ENCODE data around the gene GGT5. TPM values are rescaled to one million over a fixed set of nuclear protein-coding genes. Genes with fewer than 3 reads are reported as not detected.
"Not testable (repeated sequence)": the region's sequence is repeated elsewhere in the genome, so short reads cannot be mapped to it uniquely, and the experiment has no call there.

The GGT5 gene
- total and polyA plus RNA-seq, 7 experiments from 2014 or later = 0.14 to 0.77 (median 0.42) TPM; not detected in 3

DNA sequence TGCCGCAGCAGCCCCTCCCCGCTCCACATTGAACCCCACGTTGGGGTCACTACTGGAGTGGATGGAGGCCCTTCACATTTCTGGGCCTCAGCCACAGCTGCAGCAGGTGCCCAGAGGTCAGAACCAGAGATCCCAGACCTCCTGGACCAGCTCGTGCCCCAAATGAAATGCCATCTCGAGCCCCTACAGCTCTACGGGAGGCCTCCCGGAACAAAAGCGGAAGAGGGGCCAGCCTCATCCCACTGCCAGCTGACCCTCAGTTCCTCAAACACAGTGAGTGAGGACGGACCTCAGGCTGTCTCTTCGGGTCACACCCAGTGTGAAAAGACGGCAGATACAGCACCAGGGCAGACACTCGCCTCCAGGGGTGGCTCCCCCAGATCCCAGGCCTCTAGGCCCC lies 8.2 kb upstream of the GGT5 start:
- intact Hi-C loops (cut with micrococcal nuclease); H3K36me3 ChIP-seq (ENCODE audit: control insufficient read depth in 2 of 3, insufficient read depth in 3 of 3, low read length in 3 of 3); H3K27ac ChIP-seq (ENCODE audit: low read depth, low read length); H3K36me3 Mint-ChIP-seq; CTCF ChIA-PET; H3K27me3 ChIP-seq (ENCODE audit: control insufficient read depth in 2 of 2, insufficient read depth in 2 of 2, low read length in 2 of 2); H3K27me3 Mint-ChIP-seq; DNase-seq; H3K4me3 ChIP-seq (ENCODE audit: low read length); POLR2A ChIA-PET; H3K9me3 Mint-ChIP-seq; H3K4me3 Mint-ChIP-seq; H3K9me3 ChIP-seq (ENCODE audit: control insufficient read depth in 2 of 3, low read length in 3 of 3); H3K27ac Mint-ChIP-seq; ATAC-seq; H3K4me1 ChIP-seq (ENCODE audit: control insufficient read depth in 2 of 2, insufficient read depth in 2 of 2, low read length in 2 of 2); H3K4me1 Mint-ChIP-seq: not testable (repeated sequence)

DNA sequence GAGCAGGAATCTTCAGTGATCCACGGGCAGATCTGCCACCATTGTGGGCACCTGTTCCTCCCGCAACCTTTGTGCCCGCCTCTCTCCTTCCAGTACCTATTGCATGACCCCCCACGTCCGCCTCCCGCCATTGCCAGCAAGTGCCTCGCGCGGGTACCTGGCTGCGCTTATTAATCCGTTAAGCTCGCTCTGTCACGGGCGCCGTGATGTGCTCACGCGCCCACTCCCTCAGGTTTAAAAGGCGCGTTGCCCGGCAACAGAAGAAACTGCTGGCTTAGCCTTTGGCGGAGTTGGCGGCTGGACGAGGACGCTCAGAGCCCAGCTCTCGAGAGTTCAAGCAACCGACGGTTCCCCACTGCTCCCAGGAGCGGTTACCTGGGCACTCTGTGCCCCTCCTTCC lies 6.4 kb upstream of the GGT5 start:
- intact Hi-C loops (cut with micrococcal nuclease); H3K36me3 Mint-ChIP-seq; CTCF ChIA-PET; H3K36me3 ChIP-seq (ENCODE audit: control insufficient read depth in 2 of 3, insufficient read depth in 3 of 3, low read length in 3 of 3); H3K27ac ChIP-seq (ENCODE audit: low read depth, low read length); H3K27me3 ChIP-seq (ENCODE audit: control insufficient read depth in 2 of 2, insufficient read depth in 2 of 2, low read length in 2 of 2); H3K4me1 ChIP-seq (ENCODE audit: control insufficient read depth in 2 of 2, insufficient read depth in 2 of 2, low read length in 2 of 2); H3K4me1 Mint-ChIP-seq; H3K27me3 Mint-ChIP-seq; ATAC-seq; H3K4me3 ChIP-seq (ENCODE audit: low read length); H3K9me3 ChIP-seq (ENCODE audit: control insufficient read depth in 2 of 3, low read length in 3 of 3); DNase-seq; H3K9me3 Mint-ChIP-seq; POLR2A ChIA-PET; H3K4me3 Mint-ChIP-seq; H3K27ac Mint-ChIP-seq: not testable (repeated sequence)

DNA sequence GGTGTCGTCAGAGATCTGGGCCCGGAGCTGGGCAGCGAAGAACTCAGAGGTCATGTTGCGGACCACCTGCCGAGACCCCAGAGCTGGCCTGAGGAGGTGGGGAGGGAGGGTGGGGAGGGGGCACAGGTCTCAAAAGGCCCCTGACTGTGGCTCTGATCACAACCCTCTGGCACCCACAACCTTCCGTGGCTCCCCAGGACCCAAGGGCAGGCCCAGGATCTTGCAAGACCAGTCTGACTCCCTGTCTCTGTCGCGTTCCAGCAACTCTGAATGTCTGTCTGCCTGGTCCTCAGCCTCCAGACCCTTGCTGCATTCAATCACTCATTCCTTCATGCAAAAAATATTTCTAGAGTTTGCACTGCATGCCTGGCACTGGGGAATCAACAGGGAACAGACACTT lies 4.5 kb upstream of the GGT5 start:
- H3K4me3 ChIP-seq (ENCODE audit: low read length); H3K4me3 Mint-ChIP-seq; H3K9me3 Mint-ChIP-seq; intact Hi-C loops (cut with micrococcal nuclease); H3K27ac Mint-ChIP-seq; H3K27ac ChIP-seq (ENCODE audit: low read depth, low read length); CTCF ChIA-PET; H3K9me3 ChIP-seq (ENCODE audit: control insufficient read depth in 2 of 3, low read length in 3 of 3); DNase-seq; POLR2A ChIA-PET; H3K27me3 Mint-ChIP-seq; ATAC-seq; H3K4me1 Mint-ChIP-seq; H3K36me3 ChIP-seq (ENCODE audit: control insufficient read depth in 2 of 3, insufficient read depth in 3 of 3, low read length in 3 of 3); H3K27me3 ChIP-seq (ENCODE audit: control insufficient read depth in 2 of 2, insufficient read depth in 2 of 2, low read length in 2 of 2); H3K4me1 ChIP-seq (ENCODE audit: control insufficient read depth in 2 of 2, insufficient read depth in 2 of 2, low read length in 2 of 2); H3K36me3 Mint-ChIP-seq: not testable (repeated sequence)

DNA sequence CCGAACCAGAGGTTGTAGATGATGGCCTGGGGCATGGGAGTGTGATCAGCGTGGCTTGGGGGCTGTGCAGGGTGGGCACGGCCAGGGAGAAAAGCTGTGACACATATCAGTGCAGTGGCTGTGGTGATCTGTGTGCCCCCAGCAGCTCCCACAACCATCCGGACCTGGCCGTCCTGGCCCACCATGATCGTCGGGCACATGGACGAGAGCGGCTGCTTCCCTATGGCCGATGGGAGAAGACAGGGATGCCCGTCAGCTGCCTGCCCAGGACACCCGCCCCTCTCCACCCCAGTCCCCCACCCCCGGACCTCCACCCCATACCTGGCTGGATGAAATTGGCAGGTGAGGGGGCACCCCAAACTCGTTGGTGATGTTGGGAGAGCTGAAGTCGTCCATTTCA lies 3.7 kb upstream of the GGT5 start:
- H3K4me1 Mint-ChIP-seq = peaks cover 9 to 12% (median 9%) of the 10 kb centered on the region in 7 donors
- H3K4me1 ChIP-seq (ENCODE audit: control insufficient read depth in 2 of 2, insufficient read depth in 2 of 2, low read length in 2 of 2); H3K27ac Mint-ChIP-seq; H3K36me3 Mint-ChIP-seq; H3K27me3 Mint-ChIP-seq; CTCF ChIA-PET; H3K36me3 ChIP-seq (ENCODE audit: control insufficient read depth in 2 of 3, insufficient read depth in 3 of 3, low read length in 3 of 3); H3K9me3 Mint-ChIP-seq; H3K4me3 ChIP-seq (ENCODE audit: low read length); DNase-seq; H3K27ac ChIP-seq (ENCODE audit: low read depth, low read length); H3K27me3 ChIP-seq (ENCODE audit: control insufficient read depth in 2 of 2, insufficient read depth in 2 of 2, low read length in 2 of 2); intact Hi-C loops (cut with micrococcal nuclease); H3K9me3 ChIP-seq (ENCODE audit: control insufficient read depth in 2 of 3, low read length in 3 of 3); H3K4me3 Mint-ChIP-seq; POLR2A ChIA-PET; ATAC-seq: not testable (repeated sequence)

DNA sequence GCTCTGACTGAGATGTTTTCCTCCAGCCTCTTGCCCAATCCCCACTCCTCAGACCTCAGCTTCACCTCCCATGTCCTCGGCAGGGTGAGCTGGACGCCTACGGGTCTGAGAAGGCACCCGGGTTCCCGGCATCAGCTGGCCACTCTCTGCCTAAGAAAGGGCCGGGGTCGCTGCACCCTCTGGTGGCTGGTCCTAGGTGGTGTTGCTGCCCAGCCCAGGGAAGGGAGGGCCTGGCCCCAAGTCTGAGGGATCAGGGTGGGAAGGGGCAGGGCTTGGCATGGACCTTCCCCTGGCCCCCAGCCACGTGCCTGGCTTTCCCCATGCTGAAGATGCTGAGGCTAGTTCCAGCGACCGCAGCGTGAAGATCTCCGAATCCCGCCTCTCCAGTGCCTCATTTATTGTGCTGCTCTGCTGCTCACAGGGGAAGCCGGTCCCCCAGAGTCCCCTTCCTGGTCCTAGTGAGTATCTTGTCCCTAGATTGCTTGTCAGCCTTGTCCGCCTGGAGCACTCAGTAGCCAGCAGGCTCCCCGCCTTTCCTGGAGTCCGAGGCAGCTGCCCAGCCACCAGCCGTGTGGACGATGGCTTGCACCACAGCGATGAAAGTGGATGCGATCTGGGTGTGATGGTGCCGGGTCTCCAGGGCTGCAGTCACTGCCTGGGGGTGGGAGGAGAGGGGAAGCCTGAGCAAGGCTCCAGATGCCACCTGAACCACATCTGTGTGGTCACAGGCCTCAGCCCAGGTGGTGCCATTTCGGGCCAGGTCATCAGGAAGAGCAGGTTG lies 2.9 kb upstream of the GGT5 start:
- intact Hi-C loops (cut with micrococcal nuclease) = loop anchor here (1.0 kb wide), 3 partner anchors 58 to 140 kb away; no protein-coding TSS in a partner anchor
- H3K27ac Mint-ChIP-seq = peak overlapping the region in 1 of 9 donors; percentile 60
- H3K4me1 ChIP-seq (ENCODE audit: control insufficient read depth in 2 of 2, insufficient read depth in 2 of 2, low read length in 2 of 2) = peaks cover 7 to 10% of the 10 kb centered on the region in 2 donors
- no peak overlapping the region for H3K27ac ChIP-seq (ENCODE audit: low read depth, low read length)
- ChIA-PET POLR2A (no interaction called here), CTCF (interaction anchor here (0.6 to 1.1 kb wide), 7 partner anchors 19 to 309 kb away, joined by 3 to 5 read pairs (median 3); no protein-coding TSS in a partner anchor)
- no peaks in the 10 kb centered on the region for H3K27me3 ChIP-seq (ENCODE audit: control insufficient read depth in 2 of 2, insufficient read depth in 2 of 2, low read length in 2 of 2)
- DNase-seq = peak in 6 of 9 donors; percentile 24 to 58 (median 42)
- H3K27me3 Mint-ChIP-seq = no peaks in the 10 kb centered on the region
- H3K4me1 Mint-ChIP-seq = peaks cover 17 to 20% (median 17%) of the 10 kb centered on the region in 7 donors
- no peaks in the 10 kb centered on the region for H3K9me3 Mint-ChIP-seq
- peak; percentile 75 for ATAC-seq
- H3K36me3 ChIP-seq (ENCODE audit: control insufficient read depth in 2 of 3, insufficient read depth in 3 of 3, low read length in 3 of 3) = no peaks in the 10 kb centered on the region
- no peak overlapping the region for H3K4me3 ChIP-seq (ENCODE audit: low read length)
- H3K36me3 Mint-ChIP-seq = no peaks in the 10 kb centered on the region
- H3K4me3 Mint-ChIP-seq = peak overlapping the region in 1 of 10 donors; percentile 12
- no peaks in the 10 kb centered on the region for H3K9me3 ChIP-seq (ENCODE audit: control insufficient read depth in 2 of 3, low read length in 3 of 3)

DNA sequence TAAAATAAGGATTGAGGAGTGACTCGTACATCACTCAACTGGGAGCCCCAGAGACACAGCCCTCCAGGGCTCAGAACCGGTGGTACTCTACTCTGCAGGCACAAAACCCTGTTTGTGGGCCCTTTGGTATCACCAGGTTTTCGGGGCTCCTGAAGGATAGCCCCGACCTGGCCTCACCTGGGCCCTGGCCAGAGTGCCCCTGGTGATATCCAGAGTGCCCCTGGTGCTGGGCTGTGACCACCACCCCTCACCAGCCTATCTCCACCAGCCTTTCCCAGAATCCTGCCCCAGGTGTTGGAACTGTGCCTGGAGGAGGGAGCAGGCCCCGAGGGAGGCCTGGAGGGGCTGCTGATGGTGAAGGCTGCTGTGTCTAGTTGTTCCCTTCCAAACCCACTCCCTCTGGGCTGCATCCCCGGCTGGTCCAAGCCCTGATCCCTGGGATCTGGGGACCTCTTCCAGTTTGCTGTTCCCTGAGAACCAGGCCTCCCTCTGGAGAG lies 2.2 kb upstream of the GGT5 start:
- H3K27ac Mint-ChIP-seq = peak overlapping the region in 1 of 9 donors; percentile 29
- Histone ChIP-seq H3K4me3 (ENCODE audit: low read length) (no peak overlapping the region), H3K27me3 (ENCODE audit: control insufficient read depth in 2 of 2, insufficient read depth in 2 of 2, low read length in 2 of 2) (no peaks in the 10 kb centered on the region), H3K27ac (ENCODE audit: low read depth, low read length) (no peak overlapping the region), H3K4me1 (ENCODE audit: control insufficient read depth in 2 of 2, insufficient read depth in 2 of 2, low read length in 2 of 2) (peaks cover 13 to 17% of the 10 kb centered on the region in 2 donors), H3K9me3 (ENCODE audit: control insufficient read depth in 2 of 3, low read length in 3 of 3) (no peaks in the 10 kb centered on the region), H3K36me3 (ENCODE audit: control insufficient read depth in 2 of 3, insufficient read depth in 3 of 3, low read length in 3 of 3) (no peaks in the 10 kb centered on the region)
- H3K27me3 Mint-ChIP-seq = no peaks in the 10 kb centered on the region
- no peaks in the 10 kb centered on the region for H3K9me3 Mint-ChIP-seq
- CTCF ChIA-PET = interaction anchor here (0.6 to 1.1 kb wide), 7 partner anchors 19 to 310 kb away, joined by 3 to 5 read pairs (median 3); no protein-coding TSS in a partner anchor
- H3K4me3 Mint-ChIP-seq = no peak overlapping the region
- no peaks in the 10 kb centered on the region for H3K36me3 Mint-ChIP-seq
- ATAC-seq (no peak), DNase-seq (no peak)
- peaks cover 22 to 27% (median 24%) of the 10 kb centered on the region in 7 donors for H3K4me1 Mint-ChIP-seq
- intact Hi-C loops (cut with micrococcal nuclease) = loop anchor here (1.0 kb wide), 3 partner anchors 58 to 140 kb away; no protein-coding TSS in a partner anchor
- POLR2A ChIA-PET = no interaction called here

Measured in naive thymus-derived CD4-positive, alpha-beta T cell (primary cell).